Kidney (tissue), 14 donors: Measurements from ENCODE around the gene KIAA0513. TPM values are rescaled to one million over a fixed set of nuclear protein-coding genes. Genes with fewer than 3 reads are reported as not detected.

Source experiments
- DNase-seq, 5 donors: peaks; one replicate each; pipeline ENCODE4 v3.0.0-alpha.2; 2013 to 2020
- FAIRE-seq: peaks from 2 replicates; lab custom pipeline; 2012; peaks lifted over from hg19 to GRCh38; lab: Jason Lieb, UNC
- H3K27ac ChIP-seq, 2 donors: one replicate each; pipeline ENCODE4 v1.7.0; 2013; ENCODE audit warnings: low read depth in 2 of 2, low read length in 2 of 2, inconsistent platforms in 1 of 2
- H3K27me3 ChIP-seq: one replicate; pipeline ENCODE4 v1.7.1; 2013; ENCODE audit warnings: low read length, inconsistent platforms; ENCODE audit not compliant: control insufficient read depth, insufficient read depth
- H3K36me3 ChIP-seq, 3 donors: one replicate each; pipeline versions ENCODE4 v1.7.0 to v1.7.1; 2013; ENCODE audit warnings: low read length in 3 of 3, control low read depth in 1 of 3, inconsistent platforms in 1 of 3; ENCODE audit not compliant: insufficient read depth in 3 of 3, control insufficient read depth in 2 of 3
- H3K4me1 ChIP-seq, 3 donors: one replicate each; pipeline versions ENCODE4 v1.7.0 to v1.7.1; 2013; ENCODE audit warnings: low read length in 3 of 3, inconsistent platforms in 1 of 3, low read depth in 1 of 3; ENCODE audit not compliant: control insufficient read depth in 2 of 3, insufficient read depth in 2 of 3
- H3K4me3 ChIP-seq, 3 donors: one replicate each; pipeline versions ENCODE4 v1.7.0 to v1.8.1; 2013; ENCODE audit warnings: low read length in 3 of 3, control low read depth in 1 of 3, inconsistent platforms in 1 of 3
- H3K9ac ChIP-seq, 3 donors: one replicate each; pipeline versions ENCODE4 v1.7.0 to v1.7.1; 2013; ENCODE audit warnings: low read length in 3 of 3, control low read depth in 1 of 3, inconsistent platforms in 1 of 3
- H3K9me3 ChIP-seq, 3 donors: one replicate each; pipeline versions ENCODE4 v1.7.0 to v1.7.1; 2013; ENCODE audit warnings: low read length in 3 of 3, control low read depth in 1 of 3, inconsistent platforms in 1 of 3; ENCODE audit not compliant: control insufficient read depth in 2 of 3, insufficient read depth in 1 of 3
- CTCF ChIP-seq: IDR thresholded peaks from 3 replicates; pipeline ENCODE4 v1.5.1; 2012; ENCODE audit warnings: mild to moderate bottlenecking, moderate library complexity, borderline replicate concordance; ENCODE audit not compliant: insufficient read depth; ENCODE audit errors: extremely low read depth
- intact Hi-C: fragments of 100-400 bp; cut with DNase I; formaldehyde crosslinking; loops from one replicate; pipeline ENCODE4 v1.11.1; 2022
- polyA plus RNA-seq: library from polyadenylated mRNA; stranded (reverse); fragments of 350-450 nt; fragmentation: Illumina TruSeq; extraction: RNeasy Lipid Tissue Mini Kit (QIAGEN cat#74804); gene quantifications from one replicate; pipeline ENCODE4 v1.2.3, GENCODE V29; 2014; ENCODE audit warnings: low read depth, low replicate concordance; ENCODE audit not compliant: insufficient read depth
- total RNA-seq: library from RNA; stranded (reverse); fragmentation: NEBNext Ultra II Directional; extraction: Animal tissue kit (Norgen Biotek cat#: 25700); gene quantifications from one replicate; pipeline ENCODE4 v1.2.1, GENCODE V29; 2021
- donor health status: control.
- donor health status: control.
- donor health status: control.
- donor health status: control.
- donor health status: control.
- donor health status: DM: yes; HTN: yes; CAD: no.
- donor health status: Normal renal cell carcinoma (clear cell type).

Gene KIAA0513
- total and polyA plus RNA-seq, 2 donors from 2014 or later, result 2.6 to 19.2 TPM

- Histone ChIP-seq H3K9ac (no peak overlapping the region), H3K36me3 (no peaks in the 10 kb centered on the region), H3K27ac (no peak overlapping the region), H3K4me3 (no peak overlapping the region), H3K9me3 (no peaks in the 10 kb centered on the region), H3K27me3 (no peaks in the 10 kb centered on the region), H3K4me1 (peaks cover 0 to 3% (median 0%) of the 10 kb centered on the region in 3 donors)
- no peak for FAIRE-seq
- DNase-seq, result no peak
- no peak for TF ChIP-seq CTCF
- intact Hi-C loops, result no loop called here
Observed at GRCh38 chr16:85066346-85066885, 38.8 kb downstream of the KIAA0513 start.

GRCh38 chr16:85067024-85067423 is 39.4 kb downstream of the KIAA0513 start:
- H3K27ac ChIP-seq, result no peak overlapping the region
- TF ChIP-seq CTCF, result no peak
- no peaks in the 10 kb centered on the region for H3K9me3 ChIP-seq
- H3K36me3 ChIP-seq, result no peaks in the 10 kb centered on the region
- DNase-seq (no peak), FAIRE-seq (no peak)
- peaks cover 0 to 3% (median 0%) of the 10 kb centered on the region in 3 donors for H3K4me1 ChIP-seq
- no peak overlapping the region for H3K4me3 ChIP-seq
- H3K9ac ChIP-seq, result no peak overlapping the region
- intact Hi-C loops, result no loop called here
- no peaks in the 10 kb centered on the region for H3K27me3 ChIP-seq

- no peak for FAIRE-seq
- intact Hi-C loops, result no loop called here
Observed at GRCh38 chr16:85067426-85067825, 39.8 kb downstream of the KIAA0513 start.

More at GRCh38 chr16:85067426-85067825, 39.8 kb downstream of the KIAA0513 start:
- H3K27ac ChIP-seq, result no peak overlapping the region
- peaks cover 0 to 3% (median 0%) of the 10 kb centered on the region in 3 donors for H3K4me1 ChIP-seq
- no peaks in the 10 kb centered on the region for H3K27me3 ChIP-seq
- H3K36me3 ChIP-seq, result no peaks in the 10 kb centered on the region
- no peak overlapping the region for H3K9ac ChIP-seq
- TF ChIP-seq CTCF, result no peak
- no peak overlapping the region for H3K4me3 ChIP-seq
- H3K9me3 ChIP-seq, result no peaks in the 10 kb centered on the region
- DNase-seq, result peak in 2 of 5 donors; percentile 48 to 68
